HEK293 (cell line): Measurements from ENCODE around the gene SMIM14.
"Not testable (repeated sequence)": the region's sequence is repeated elsewhere in the genome, so short reads cannot be mapped to it uniquely, and the experiment has no call there.

Experiments
- CTCF ChIA-PET: fragments of 350-600 bp; formaldehyde crosslinking; extraction: SDS; loops from one replicate; lab custom pipeline; 2021; ENCODE audit warnings: antibody characterized with exemption; lab: Yijun Ruan, JAX
- POLR2A ChIA-PET: fragments of 300-600 bp; formaldehyde crosslinking; extraction: SDS; loops from one replicate; lab custom pipeline; 2020; ENCODE audit warnings: antibody characterized with exemption, inconsistent platforms; lab: Yijun Ruan, JAX
- H3K27ac ChIP-seq: fragments of 200-500 bp; sonication (Bioruptor generic); 2 replicates; pipeline ENCODE4 v1.5.1; 2014; ENCODE audit warnings: low read depth, low read length, control low read depth, inconsistent platforms; ENCODE audit errors: extremely low read depth
- H3K36me3 ChIP-seq, 2 experiments: fragments of 200-500 bp in 1 of 2; sonication (Bioruptor generic) in 1 of 2; 1 replicate in 1 of 2; 2 replicates in 1 of 2; pipeline ENCODE4 v1.5.1; 2014 to 2017; ENCODE audit warnings: inconsistent platforms in 2 of 2, low read length in 2 of 2; ENCODE audit not compliant: control insufficient read depth in 2 of 2, insufficient read depth in 1 of 2
- H3K4me1 ChIP-seq: fragments of 200-500 bp; sonication (Bioruptor generic); 2 replicates; pipeline ENCODE4 v1.5.1; 2014; ENCODE audit warnings: mild to moderate bottlenecking, low read length, inconsistent platforms; ENCODE audit not compliant: control insufficient read depth, insufficient read depth
- H3K4me3 ChIP-seq: 2 replicates; pipeline ENCODE4 v1.5.1; 2011; ENCODE audit warnings: low read depth, mild to moderate bottlenecking, control low read depth, low read length, moderate library complexity
- H3K9me3 ChIP-seq: fragments of 200-500 bp; sonication (Bioruptor generic); 2 replicates; pipeline ENCODE4 v1.5.1; 2014; ENCODE audit warnings: low read depth, low read length, inconsistent platforms; ENCODE audit not compliant: control insufficient read depth, insufficient read depth
- GLIS2 ChIP-seq: fragments of 450-650 bp; formaldehyde crosslinking; IDR thresholded peaks from 2 replicates; pipeline ENCODE4 v1.5.1; 2016; ENCODE audit warnings: missing biosample characterization, missing genetic modification characterization
- HOXC10 ChIP-seq: sonication (generic); formaldehyde crosslinking; IDR thresholded peaks from 2 replicates; pipeline ENCODE4 v1.8.1; 2023; ENCODE audit warnings: mild to moderate bottlenecking, missing genetic modification reagents
- OSR2 ChIP-seq: fragments of 450-650 bp; formaldehyde crosslinking; IDR thresholded peaks from 2 replicates; pipeline ENCODE4 v1.5.1; 2016; ENCODE audit warnings: missing biosample characterization, missing genetic modification characterization
- REPIN1 ChIP-seq: fragments of 450-650 bp; formaldehyde crosslinking; IDR thresholded peaks from 2 replicates; pipeline ENCODE4 v1.5.1; 2017; ENCODE audit warnings: missing biosample characterization, missing genetic modification characterization, low read depth
- SETDB1 ChIP-seq: IDR thresholded peaks from one replicate; pipeline ENCODE4 v1.6.1; 2017; ENCODE audit warnings: mild to moderate bottlenecking, low read length, moderate library complexity, mixed read lengths; ENCODE audit not compliant: insufficient read length
- ZBTB7A ChIP-seq: fragments of 450-650 bp; formaldehyde crosslinking; IDR thresholded peaks from 2 replicates; pipeline ENCODE4 v1.5.1; 2016; ENCODE audit warnings: low read depth, missing biosample characterization, missing genetic modification characterization
- ZFHX2 ChIP-seq: fragments of 450-650 bp; formaldehyde crosslinking; conservative IDR thresholded peaks from 2 replicates; pipeline ENCODE4 v1.5.1; 2016; ENCODE audit warnings: missing biosample characterization, missing genetic modification characterization
- ZNF112 ChIP-seq: fragments of 450-650 bp; formaldehyde crosslinking; IDR thresholded peaks from 2 replicates; pipeline ENCODE4 v1.5.0; 2017; ENCODE audit warnings: missing biosample characterization, missing genetic modification characterization
- ZNF148 ChIP-seq: fragments of 450-650 bp; formaldehyde crosslinking; IDR thresholded peaks from 2 replicates; pipeline ENCODE4 v1.5.0; 2017; ENCODE audit warnings: missing biosample characterization, missing genetic modification characterization, borderline replicate concordance
- ZNF221 ChIP-seq: fragments of 450-650 bp; formaldehyde crosslinking; IDR thresholded peaks from 2 replicates; pipeline ENCODE4 v1.5.1; 2017; ENCODE audit warnings: missing biosample characterization, missing genetic modification characterization, borderline replicate concordance
- ZNF529 ChIP-seq: fragments of 450-650 bp; formaldehyde crosslinking; IDR thresholded peaks from 2 replicates; pipeline ENCODE4 v1.5.1; 2017; ENCODE audit warnings: missing genetic modification characterization, missing biosample characterization; ENCODE audit not compliant: insufficient replicate concordance
- ZNF560 ChIP-seq: fragments of 450-650 bp; formaldehyde crosslinking; IDR thresholded peaks from 2 replicates; pipeline ENCODE4 v1.5.1; 2017; ENCODE audit warnings: missing biosample characterization, missing genetic modification characterization, borderline replicate concordance
- ZNF585B ChIP-seq: fragments of 450-650 bp; formaldehyde crosslinking; IDR thresholded peaks from 2 replicates; pipeline ENCODE4 v1.5.1; 2016; ENCODE audit warnings: missing biosample characterization, missing genetic modification characterization
- ZNF610 ChIP-seq: fragments of 450-650 bp; formaldehyde crosslinking; IDR thresholded peaks from 2 replicates; pipeline ENCODE4 v1.5.1; 2016; ENCODE audit warnings: missing biosample characterization, missing genetic modification characterization, borderline replicate concordance
- ZNF626 ChIP-seq: fragments of 450-650 bp; sonication (Bioruptor Pico); formaldehyde crosslinking; IDR thresholded peaks from 2 replicates; pipeline ENCODE4 v1.5.1; 2018; ENCODE audit warnings: missing biosample characterization, missing genetic modification characterization, inconsistent platforms
- ZNF664 ChIP-seq: fragments of 450-650 bp; formaldehyde crosslinking; IDR thresholded peaks from 2 replicates; pipeline ENCODE4 v1.5.1; 2016; ENCODE audit warnings: missing biosample characterization, missing genetic modification characterization
- ZNF677 ChIP-seq: fragments of 450-650 bp; IDR thresholded peaks from 2 replicates; pipeline ENCODE4 v1.5.0; 2018; ENCODE audit warnings: missing biosample characterization, mild to moderate bottlenecking, missing genetic modification characterization, moderate library complexity
- ZNF701 ChIP-seq: fragments of 450-650 bp; formaldehyde crosslinking; IDR thresholded peaks from 2 replicates; pipeline ENCODE4 v1.5.1; 2016; ENCODE audit warnings: missing biosample characterization, missing genetic modification characterization
- ZNF792 ChIP-seq: fragments of 450-650 bp; formaldehyde crosslinking; IDR thresholded peaks from 2 replicates; pipeline ENCODE4 v1.5.1; 2016; ENCODE audit warnings: missing biosample characterization, missing genetic modification characterization
- ZSCAN23 ChIP-seq: fragments of 450-650 bp; formaldehyde crosslinking; IDR thresholded peaks from 2 replicates; pipeline ENCODE4 v1.5.1; 2016; ENCODE audit warnings: missing biosample characterization, missing genetic modification characterization

Gene SMIM14

GRCh38 chr4:39539089-39539611 is 99.5 kb downstream of the SMIM14 start (continued):
- no peak for TF ChIP-seq ZNF148
- TF ChIP-seq, all 188 proteins: peak for 14

- ChIA-PET CTCF (interaction anchor here (0.6 kb wide), 1 partner anchor 445 kb away, joined by 5 read pairs; no protein-coding TSS in a partner anchor), POLR2A (no interaction called here)
- Histone ChIP-seq H3K9me3 (no peaks in the 10 kb centered on the region), H3K36me3 (peaks cover 0 to 18% of the 10 kb centered on the region in 2 experiments; a peak in 1 of 3 replicates), H3K4me3 (no peak overlapping the region), H3K4me1 (no peaks in the 10 kb centered on the region), H3K27ac (no peak overlapping the region)
- no peak for TF ChIP-seq ZNF626 (tag by site-specific recombination)
- TF ChIP-seq ZNF112 (tag by site-specific recombination), result no peak
- no peak for TF ChIP-seq ZNF664
- no peak for TF ChIP-seq ZNF610
- no peak for TF ChIP-seq ZNF677 (tag by site-specific recombination)
- TF ChIP-seq ZNF585B (tag by site-specific recombination), result peak; percentile 90
Observed at GRCh38 chr4:39533541-39533940, 105.1 kb downstream of the SMIM14 start.

- H3K27ac ChIP-seq, POLR2A ChIA-PET, H3K4me1 ChIP-seq, CTCF ChIA-PET, H3K9me3 ChIP-seq, H3K4me3 ChIP-seq: not testable (repeated sequence)
- peaks cover 0 to 18% of the 10 kb centered on the region in 2 experiments; a peak in 1 of 3 replicates for H3K36me3 ChIP-seq
Observed at GRCh38 chr4:39532237-39532636, 106.4 kb downstream of the SMIM14 start.

- CTCF ChIA-PET, result no interaction called here
- Histone ChIP-seq H3K27ac (no peak overlapping the region), H3K36me3 (peaks cover 0 to 17% of the 10 kb centered on the region in 2 experiments; a peak in 1 of 3 replicates), H3K9me3 (no peaks in the 10 kb centered on the region), H3K4me3 (no peak overlapping the region), H3K4me1 (no peaks in the 10 kb centered on the region)
- no peak for TF ChIP-seq ZNF792 (tag by site-specific recombination)
- TF ChIP-seq SETDB1, result peak; percentile 56
- TF ChIP-seq ZNF585B (tag by site-specific recombination), result peak; percentile 89
- POLR2A ChIA-PET, result no interaction called here
Observed at GRCh38 chr4:39530682-39531081, 108.0 kb downstream of the SMIM14 start.

GRCh38 chr4:39529534-39529933 is 109.1 kb downstream of the SMIM14 start:
- Histone ChIP-seq H3K27ac (no peak overlapping the region), H3K9me3 (no peaks in the 10 kb centered on the region), H3K36me3 (peaks cover 0 to 14% of the 10 kb centered on the region in 2 experiments; a peak in 1 of 3 replicates), H3K4me1 (no peaks in the 10 kb centered on the region), H3K4me3 (no peak overlapping the region)
- CTCF ChIA-PET, result no interaction called here
- TF ChIP-seq OSR2 (tag by site-specific recombination), result no peak
- TF ChIP-seq ZNF529 (tag by site-specific recombination), result no peak
- TF ChIP-seq GLIS2, result no peak
- TF ChIP-seq ZNF221 (tag by site-specific recombination), result no peak
- TF ChIP-seq ZBTB7A, result no peak
- TF ChIP-seq ZSCAN23 (tag by site-specific recombination), result no peak
- TF ChIP-seq ZNF560 (tag by site-specific recombination), result no peak
- no peak for TF ChIP-seq ZNF148
- no peak for TF ChIP-seq ZFHX2
- no peak for TF ChIP-seq ZNF701 (tag by site-specific recombination)
- no peak for TF ChIP-seq REPIN1 (tag by site-specific recombination)
- TF ChIP-seq HOXC10, result no peak
- POLR2A ChIA-PET, result no interaction called here
